ENCODE results near the gene HVCN1.
A peak's percentile ranks its signal among the peaks of the same experiment; 100 is the strongest.

HVCN1 gene

GRCh38 chr12:110613071-110613770 is 75.7 kb downstream of the HVCN1 start:
- DNase-seq, result no peak

DNA sequence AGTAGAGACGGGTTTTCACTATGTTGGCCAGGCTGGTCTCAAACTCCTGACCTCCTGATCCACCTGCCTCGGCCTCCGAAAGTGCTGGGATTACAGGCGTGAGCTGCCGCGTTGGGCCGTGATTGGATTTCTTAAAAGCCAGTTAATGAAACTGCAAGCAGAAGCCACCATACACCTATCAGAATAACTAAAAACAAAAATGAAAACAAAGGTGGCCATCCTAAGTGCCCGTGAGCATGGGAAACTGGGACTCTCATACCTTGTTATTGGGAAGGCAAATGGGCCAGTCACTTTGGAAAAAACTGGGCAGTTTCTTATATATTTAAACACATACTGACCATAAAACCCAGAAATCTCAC is 82.7 kb downstream of the HVCN1 start:
- no peak for DNase-seq

GRCh38 chr12:110602085-110602814 is 86.7 kb downstream of the HVCN1 start:
- peak; percentile 64 for DNase-seq

DNA sequence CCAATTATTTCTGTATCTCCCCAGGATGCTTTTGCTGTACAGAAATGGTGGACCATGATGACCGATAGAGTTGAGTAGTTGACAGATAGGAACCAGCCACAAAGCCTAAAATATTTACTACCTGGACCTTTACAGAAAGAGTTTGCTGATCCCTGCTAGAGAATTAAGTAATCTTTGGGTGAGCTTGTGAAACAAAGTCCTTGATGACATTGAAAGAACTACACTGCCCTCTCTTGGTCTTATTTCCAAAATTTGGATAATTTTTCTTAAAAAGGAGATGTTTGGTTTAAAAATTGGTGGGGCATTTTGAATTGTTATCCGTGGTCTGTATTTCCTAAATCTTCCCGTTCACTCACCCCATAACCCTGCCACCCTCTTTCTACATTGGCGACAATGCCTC is 88.7 kb downstream of the HVCN1 start:
- no peak for DNase-seq

DNA sequence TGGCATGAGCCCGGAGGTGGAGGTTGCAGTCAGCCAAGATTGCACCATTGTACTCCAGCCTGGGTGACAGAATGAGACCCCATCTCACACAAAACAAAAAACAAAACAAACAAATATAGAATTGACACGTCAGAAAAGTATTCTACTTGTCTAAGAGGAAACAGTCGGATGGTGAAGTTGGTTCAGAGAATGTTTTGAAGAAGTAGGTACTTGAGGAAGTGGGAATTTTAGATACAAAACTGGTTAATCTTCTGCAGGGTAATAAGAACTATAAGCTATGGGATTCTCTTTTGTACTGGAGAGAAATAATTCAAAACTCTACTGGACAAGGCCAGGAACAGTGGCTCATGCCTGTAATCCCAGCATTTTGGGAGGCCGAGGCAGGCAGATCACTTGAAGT is 89.6 kb downstream of the HVCN1 start:
- no peak for DNase-seq

All from islet precursor cell (in vitro differentiated cells).